HG02678 (cell line): Measurements from ENCODE around the gene PHTF1.

Experiments
- ATAC-seq: cut with Tn5 transposase; IDR thresholded peaks from one replicate; pipeline ENCODE4 v1.9.1; 2021; ENCODE audit warnings: mild to moderate bottlenecking, moderate library complexity; ENCODE audit not compliant: unreplicated experiment

PHTF1 gene

GRCh38 chr1:113759333-113760101 lies at the start of gene PHTF1:
PHTF1 (minus strand) TSS chr1:113759486; CDS start chr1:113758703, 783 bp downstream.
- peak; percentile 80 for ATAC-seq

GRCh38 chr1:113808450-113809195 lies 49.3 kb upstream of the PHTF1 start:
- no peak for ATAC-seq

DNA sequence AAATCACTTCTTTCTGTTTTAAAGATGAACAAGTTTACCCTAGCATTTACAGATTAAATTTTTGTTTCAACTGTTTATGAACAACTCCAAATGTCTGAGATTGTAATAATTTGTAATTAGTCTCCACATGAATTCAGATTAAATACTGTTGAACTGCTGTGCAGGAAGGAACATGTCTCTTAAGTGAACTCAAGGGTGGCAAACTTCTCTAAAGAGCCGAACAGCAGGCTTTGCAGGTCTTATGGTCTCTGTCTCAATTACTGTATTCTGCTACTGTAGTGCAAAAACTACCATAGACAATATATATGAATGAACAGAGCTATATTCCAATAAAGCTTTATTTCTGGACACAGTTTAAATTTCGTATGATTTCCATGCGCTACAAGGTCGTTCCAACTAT lies 46.4 kb upstream of the PHTF1 start:
- no peak for ATAC-seq

DNA sequence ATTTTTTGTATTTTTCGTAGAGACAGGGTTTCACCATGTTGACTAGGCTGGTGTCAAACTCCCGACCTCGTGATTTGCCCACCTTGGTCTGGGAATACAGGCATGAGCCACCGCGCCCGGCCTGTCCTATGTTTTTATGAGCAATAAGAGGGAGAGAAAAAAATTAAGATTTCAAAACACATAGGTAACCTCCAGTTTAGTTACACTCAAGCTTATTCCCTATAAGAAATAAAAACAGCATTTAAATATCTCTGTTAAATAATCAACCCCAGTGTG lies 45.9 kb upstream of the PHTF1 start:
- ATAC-seq = no peak

DNA sequence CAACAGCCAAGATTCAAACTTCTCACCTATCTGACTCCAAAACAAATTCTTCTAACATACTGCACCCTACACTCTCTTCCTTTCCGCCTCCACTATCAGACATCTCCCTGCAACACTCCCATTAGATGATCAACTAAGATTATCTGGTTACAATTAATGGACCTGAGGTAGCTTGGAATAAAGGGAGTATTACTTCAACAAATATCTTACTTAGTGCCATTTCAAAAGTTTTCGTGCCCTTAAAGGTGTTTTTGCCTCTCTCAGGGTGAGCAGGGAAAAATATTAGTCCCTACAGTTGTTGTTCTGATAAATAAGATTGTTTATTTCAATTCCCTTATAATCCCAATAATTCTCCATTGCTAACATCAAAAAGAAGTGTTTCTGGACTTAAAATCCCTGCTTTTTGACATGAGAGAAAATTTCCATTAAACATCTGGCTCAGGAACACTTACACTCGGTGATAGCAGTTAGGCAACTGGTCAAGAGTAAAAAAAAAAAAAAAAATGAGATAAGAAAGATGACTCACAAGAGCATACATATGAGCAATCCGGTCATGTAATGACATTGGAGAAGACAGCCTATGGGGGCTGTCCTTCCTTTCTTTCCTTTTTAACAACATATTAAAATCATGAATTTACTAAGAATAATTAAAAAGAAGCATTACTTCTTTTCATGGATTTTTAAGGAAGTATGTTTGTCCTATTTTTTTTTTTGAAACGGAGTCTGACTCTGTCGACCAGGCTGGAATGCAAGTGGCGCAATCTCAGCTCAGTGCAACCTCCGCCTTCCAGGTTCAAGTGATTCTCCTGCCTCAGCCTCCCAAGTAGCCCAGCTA lies 45.4 kb upstream of the PHTF1 start:
- no peak for ATAC-seq

- ATAC-seq = no peak
Measured at GRCh38 chr1:113802367-113803007, 43.2 kb upstream of the PHTF1 start.

DNA sequence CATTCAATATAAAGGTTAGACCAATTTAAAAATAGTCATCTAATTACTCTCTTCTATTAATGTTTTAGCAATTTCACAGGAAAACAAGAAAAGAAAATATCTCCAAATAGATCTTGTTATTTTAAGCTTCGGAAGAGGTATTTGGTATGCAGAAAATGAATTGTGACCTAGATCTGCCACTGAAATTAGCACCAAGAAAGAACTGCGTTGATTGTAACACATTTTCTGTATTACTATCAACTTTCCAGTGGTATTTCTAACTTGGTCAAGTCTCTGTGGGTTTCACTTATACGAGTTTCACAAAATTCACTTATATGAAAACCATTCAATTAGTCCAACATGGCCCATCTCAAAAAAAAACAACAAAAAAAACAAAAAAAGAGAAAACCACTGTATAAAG lies 41.2 kb upstream of the PHTF1 start:
- no peak for ATAC-seq

DNA sequence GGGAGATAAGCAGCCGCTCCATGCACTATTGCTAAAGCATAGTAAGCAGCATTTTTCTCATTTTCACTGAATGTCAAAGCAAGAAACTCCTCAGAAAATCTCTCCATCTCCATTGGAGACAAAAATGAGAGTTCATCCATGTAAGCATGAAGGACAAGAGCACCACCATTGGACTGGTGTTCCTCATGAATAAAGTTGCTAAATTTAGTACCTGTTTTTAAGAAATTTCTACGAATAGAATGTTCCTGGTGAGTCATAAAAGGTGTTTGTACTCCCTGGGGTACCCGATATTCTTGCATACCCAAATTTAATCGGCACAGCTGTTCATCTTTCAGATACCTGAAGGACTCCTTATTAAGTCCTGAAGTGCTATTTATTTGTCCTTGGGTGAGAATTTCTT lies 38.2 kb upstream of the PHTF1 start:
- ATAC-seq = no peak

GRCh38 chr1:113793878-113794834 lies 34.9 kb upstream of the PHTF1 start:
- ATAC-seq = peak; percentile 83

- no peak for ATAC-seq
Measured at GRCh38 chr1:113792986-113793385, 33.7 kb upstream of the PHTF1 start.

DNA sequence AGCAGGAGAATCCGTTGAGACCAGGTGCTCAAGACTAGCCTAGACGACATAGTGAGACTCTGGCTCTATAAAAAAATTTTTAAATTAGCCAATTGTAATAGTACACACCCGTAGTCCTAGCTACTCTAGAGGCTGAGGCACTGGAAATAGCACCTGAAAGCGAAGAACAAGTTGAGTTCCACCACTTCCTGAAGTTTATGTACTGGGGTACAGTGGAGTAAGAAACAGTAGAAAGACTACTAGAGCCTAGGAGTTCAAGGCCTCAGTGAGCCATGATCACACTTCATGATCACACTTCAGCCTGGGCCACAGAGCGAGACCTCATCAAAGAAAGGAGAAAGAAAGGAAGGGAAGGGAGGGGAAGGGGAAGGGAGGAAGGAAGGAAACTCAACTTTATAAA lies 33.2 kb upstream of the PHTF1 start:
- ATAC-seq = peak; percentile 40

- no peak for ATAC-seq
Measured at GRCh38 chr1:113788802-113789201, 29.5 kb upstream of the PHTF1 start.

GRCh38 chr1:113787663-113788062 lies 28.4 kb upstream of the PHTF1 start:
- ATAC-seq = no peak

GRCh38 chr1:113786069-113786468 lies 26.8 kb upstream of the PHTF1 start:
- ATAC-seq = no peak

- peak; percentile 69 for ATAC-seq
Measured at GRCh38 chr1:113784104-113784779, 25.0 kb upstream of the PHTF1 start.

GRCh38 chr1:113783254-113784103 lies 24.2 kb upstream of the PHTF1 start:
- peak; percentile 83 for ATAC-seq

GRCh38 chr1:113782406-113782805 lies 23.1 kb upstream of the PHTF1 start:
- no peak for ATAC-seq

DNA sequence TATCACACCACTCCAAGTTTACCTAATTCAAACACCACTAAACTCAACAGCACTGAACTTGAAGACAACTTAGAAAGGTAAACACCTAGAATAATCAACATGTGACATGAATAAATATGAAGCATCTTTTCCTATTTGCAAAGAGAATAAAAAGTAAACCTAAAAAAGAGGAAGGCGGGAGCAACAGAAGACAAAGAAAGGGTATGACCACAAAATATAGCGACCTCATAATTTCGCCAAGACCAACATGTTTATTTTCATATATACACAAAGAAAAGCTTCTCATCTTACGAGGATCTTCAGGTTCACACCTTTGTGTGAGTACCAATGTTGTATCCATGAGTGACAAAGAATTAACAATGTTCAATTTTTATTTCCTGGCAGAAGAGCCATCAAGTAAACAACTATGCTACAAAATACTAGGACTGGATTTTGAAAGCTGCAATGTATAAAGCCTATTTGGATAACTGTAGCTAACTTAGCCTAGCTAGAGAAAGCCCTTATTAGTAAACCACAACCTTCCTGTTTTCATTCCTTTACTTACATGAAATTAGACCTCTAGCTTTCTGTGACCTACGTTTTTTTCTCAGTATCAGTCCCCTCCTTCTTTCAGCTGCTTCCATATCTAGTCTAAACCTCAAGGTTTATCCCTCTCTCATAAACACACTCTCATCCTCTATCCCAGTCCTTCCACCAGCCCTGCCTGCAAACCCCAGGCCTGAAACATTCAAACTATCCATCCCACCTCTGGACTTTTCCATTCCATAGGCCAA lies 21.3 kb upstream of the PHTF1 start:
- peak; percentile 46 for ATAC-seq
